Fibroblast of pulmonary artery (primary cell): ENCODE data around the gene KLHL26.

Experiments
- DNase-seq: peaks from one replicate; pipeline ENCODE4 v3.0.0-alpha.2; 2010; ENCODE audit warnings: low read depth
- H3K4me3 ChIP-seq: replicated peaks from 2 replicates; pipeline ENCODE4 v1.5.1; 2011; ENCODE audit warnings: low read depth, mild to moderate bottlenecking, control low read depth, low read length, moderate library complexity
- CTCF ChIP-seq: IDR thresholded peaks from 2 replicates; pipeline ENCODE4 v1.5.1; 2011; ENCODE audit warnings: mild to moderate bottlenecking, control low read depth, low read length, inconsistent platforms; ENCODE audit errors: missing control alignments

The KLHL26 gene

DNA sequence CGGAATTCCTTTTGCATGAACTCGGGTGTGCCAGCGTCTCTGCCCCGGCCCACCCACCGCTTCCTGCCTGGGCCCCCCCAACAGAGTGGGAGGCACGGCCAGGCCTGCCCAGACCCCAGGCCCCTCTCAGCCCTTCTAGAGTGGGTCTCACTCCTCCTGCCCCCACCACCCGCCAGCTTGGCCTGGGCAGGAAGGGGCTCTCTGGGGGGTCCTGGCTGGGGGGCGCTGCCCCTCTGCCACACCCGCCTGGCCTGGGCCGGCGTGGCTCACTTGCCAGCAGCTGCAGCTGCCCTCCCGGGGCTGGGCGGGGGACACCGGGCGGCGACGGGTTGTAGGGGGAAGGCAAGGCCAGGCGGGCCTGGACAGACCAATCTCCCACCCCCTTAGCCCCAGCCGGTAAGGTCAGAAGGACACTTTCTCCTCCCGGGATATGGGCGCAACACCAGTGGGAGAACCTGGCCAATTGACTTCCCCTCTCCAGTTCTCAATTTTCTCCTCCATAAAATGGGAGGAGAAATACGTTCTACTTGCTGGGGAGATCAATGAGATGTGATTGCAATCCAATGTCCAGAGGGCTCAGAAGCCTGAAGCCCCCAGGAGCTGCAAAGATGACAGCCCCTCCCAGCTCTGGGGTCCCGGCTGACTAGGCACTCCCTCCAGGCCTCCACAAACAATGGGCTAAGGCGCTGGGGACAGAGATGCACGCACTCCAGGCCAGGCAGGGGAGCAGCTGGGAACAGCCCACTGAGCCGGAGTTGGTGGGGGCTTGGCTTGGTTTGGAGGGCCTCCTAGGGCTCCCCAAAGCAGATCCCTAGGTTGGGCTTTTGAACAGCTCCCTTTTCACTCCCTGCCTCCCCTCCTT lies 32.6 kb upstream of the KLHL26 start:
- H3K4me3 ChIP-seq = no peak overlapping the region
- no peak for TF ChIP-seq CTCF
- no peak for DNase-seq

DNA sequence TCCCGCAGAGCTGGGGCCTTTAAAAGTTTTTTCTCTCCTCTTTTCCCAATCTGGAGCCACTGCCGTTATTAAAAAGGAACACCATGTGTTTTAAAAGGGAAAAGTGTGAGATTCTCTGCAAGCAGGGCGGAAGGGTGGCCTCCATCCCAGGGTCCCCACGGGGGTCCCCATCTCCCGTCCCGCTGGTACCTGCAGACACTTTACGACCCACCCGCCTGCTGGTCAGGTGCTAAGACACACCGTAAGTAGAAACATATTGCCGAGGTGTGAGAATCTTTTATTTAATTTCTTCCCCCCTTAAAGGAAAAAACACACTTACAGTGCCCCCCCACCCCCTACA lies 32.0 kb upstream of the KLHL26 start:
- TF ChIP-seq CTCF = no peak
- DNase-seq = no peak
- no peak overlapping the region for H3K4me3 ChIP-seq

DNA sequence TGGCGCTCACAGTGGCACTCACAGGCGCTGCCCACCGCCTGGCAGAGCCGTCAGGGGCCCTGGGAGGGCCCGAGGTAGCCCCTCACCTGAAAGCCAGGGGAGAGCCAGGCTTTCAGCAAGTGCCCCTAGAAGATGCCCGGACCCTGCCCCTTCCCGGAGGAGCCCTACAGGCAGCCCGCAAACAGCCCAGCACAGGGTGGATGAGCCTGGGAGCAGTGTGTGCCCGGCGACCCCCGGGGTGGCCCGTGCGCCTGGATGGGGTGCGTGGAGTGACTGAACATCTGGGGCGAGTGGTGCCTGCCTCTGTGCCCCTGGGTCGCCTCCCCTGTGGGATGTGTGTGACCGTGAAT lies 31.7 kb upstream of the KLHL26 start:
- no peak for TF ChIP-seq CTCF
- no peak overlapping the region for H3K4me3 ChIP-seq
- DNase-seq = no peak

DNA sequence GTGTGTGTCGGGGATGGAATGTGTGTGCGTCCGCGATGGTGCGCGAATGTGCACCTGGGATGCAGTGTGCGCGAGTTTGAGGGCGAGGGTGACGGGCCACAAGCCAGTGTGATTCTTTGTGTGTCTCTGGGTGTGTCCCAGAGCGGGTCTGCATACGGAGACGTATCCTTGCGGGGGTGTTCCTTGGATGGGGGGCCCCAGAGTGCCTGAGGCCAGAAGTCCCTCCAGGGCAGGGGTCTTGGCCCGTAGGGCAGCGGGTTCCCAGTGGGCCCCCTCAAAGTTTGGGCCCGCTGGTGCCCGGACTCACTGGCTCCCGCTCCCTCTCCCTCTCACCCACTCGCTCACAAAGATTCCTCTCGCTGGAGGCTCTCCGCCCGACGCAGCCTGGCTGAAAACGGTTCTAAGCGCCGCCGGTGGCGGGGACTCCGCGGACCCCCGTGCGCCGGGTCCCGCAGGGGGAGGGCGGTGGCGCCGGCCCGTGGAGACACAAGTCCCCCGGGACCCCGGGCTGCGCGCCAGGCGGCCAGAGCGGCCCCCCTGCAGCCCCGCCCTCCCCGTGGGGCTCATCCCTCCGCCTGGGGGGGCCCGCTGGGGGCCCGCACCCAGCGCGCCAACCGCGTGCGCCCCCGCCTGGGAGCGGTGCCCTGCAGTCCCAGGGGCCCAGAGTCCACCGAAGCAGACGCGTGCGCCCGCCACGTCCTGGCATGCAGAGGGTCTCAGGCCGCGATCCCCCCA lies 31.1 kb upstream of the KLHL26 start:
- H3K4me3 ChIP-seq = no peak overlapping the region
- no peak for TF ChIP-seq CTCF
- no peak for DNase-seq

GRCh38 chr19:18606281-18607225 lies 30.3 kb upstream of the KLHL26 start, which contains the start of gene CRLF1:
TSS of gene CRLF1 (minus strand) at chr19:18606799. CDS start at chr19:18606656, 143 bp downstream.
- no peak within 1 kb of the TSS for H3K4me3 ChIP-seq
- no peak for DNase-seq
- TF ChIP-seq CTCF = no peak

DNA sequence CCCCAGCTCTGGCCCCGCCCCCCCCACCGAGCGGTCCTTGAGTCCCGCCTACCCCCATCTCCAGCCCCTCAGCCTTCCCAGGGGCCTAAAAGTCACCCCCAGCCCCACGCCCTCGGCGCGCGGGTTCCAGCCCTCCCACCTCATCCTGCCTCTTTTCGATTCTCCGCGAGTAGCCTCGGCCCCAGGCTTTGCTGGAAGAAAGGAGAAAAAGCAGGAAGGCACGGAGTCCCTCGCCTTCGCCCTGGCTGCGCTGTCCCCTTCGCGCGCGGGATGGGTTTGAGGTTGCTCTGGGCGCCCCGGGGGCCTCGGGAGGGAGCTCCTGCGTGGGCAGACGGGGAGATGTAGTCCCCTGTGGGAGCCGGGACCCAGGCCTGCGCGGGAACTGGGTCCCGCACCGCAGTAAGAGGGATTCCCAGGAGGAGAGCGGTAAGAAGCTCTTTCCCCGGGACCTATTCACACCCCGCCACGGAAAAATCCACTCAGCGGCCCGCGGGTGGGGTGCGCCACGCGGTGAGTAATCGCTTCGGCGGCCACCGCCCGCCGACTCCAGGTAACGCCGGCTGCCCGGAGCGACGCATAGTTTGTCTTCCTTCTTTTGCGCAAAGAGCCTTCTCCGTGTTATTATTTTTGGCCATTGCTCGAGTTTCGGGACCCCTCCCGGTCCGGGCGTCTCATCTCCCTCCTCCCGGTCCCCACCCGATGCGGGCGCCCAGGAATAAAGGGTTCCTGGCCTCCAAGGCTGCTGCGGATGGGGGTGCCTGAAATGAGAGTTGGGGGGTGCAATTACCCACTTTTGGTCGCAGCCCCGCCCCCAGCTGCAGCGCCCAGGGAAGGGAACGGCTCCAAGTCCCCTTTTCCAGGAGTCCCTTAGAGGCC lies 29.4 kb upstream of the KLHL26 start:
- no peak for TF ChIP-seq CTCF
- H3K4me3 ChIP-seq = no peak overlapping the region
- no peak for DNase-seq
